Measurements from ENCODE around the gene MBOAT7. TPM values are rescaled to one million over a fixed set of nuclear protein-coding genes. Genes with fewer than 3 reads are reported as not detected.

MBOAT7 gene
- total RNA-seq, 1 experiment from 2014 or later: 32.1 TPM

- peak overlapping the region; percentile 95 for H3K27ac ChIP-seq
- H3K4me1 ChIP-seq: no peaks in the 10 kb centered on the region
- DNase-seq: peak; percentile 99 to 100
- H3K27me3 ChIP-seq: no peaks in the 10 kb centered on the region
- peaks cover 7% of the 10 kb centered on the region; the same call in 1 of the 2 replicates for H3K36me3 ChIP-seq
- peak overlapping the region; percentile 83 for H3K4me3 ChIP-seq
- no peaks in the 10 kb centered on the region for H3K9me3 ChIP-seq (replicated peaks)
These were observed 52.3 kb downstream of the MBOAT7 start for GRCh38 chr19:54136864-54137698.

DNA sequence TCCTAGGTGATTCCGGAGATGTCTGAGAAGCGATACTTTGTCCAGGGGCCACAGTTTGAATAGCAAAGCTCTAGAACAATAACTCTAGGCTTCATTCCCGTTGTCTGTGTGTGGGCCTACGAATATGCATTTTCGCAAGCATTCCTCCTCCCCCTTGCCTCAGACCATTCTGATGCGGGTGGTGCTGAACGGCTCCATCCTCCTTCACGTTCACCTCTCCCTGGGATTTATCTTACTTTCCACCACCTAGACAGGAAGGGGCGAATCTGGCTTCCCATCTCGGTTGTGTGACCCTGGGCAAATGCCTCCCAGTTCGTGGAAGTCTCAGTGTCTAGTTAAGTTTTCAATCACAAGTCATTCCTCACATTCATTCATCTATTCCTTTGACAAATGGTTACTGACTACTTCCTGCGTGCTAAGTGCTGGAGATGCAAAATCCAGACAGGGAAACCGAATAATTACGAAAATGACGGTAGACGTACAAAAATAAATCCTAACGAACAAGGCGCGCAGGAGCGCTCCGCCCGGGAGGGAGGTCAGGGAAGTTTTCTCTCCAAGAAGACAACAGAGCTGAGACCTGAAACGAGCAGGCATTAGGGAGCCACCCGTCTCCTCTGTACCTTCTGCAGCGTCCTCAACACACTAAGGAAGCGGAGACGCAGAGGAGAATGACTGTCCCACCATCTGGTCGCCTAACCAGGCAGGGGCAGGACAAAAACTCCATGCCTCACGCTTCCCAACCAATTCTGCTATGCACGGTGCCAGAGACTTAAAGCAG lies 53.1 kb downstream of the MBOAT7 start:
- H3K27ac ChIP-seq: peak overlapping the region; percentile 21
- DNase-seq: no peak

DNA sequence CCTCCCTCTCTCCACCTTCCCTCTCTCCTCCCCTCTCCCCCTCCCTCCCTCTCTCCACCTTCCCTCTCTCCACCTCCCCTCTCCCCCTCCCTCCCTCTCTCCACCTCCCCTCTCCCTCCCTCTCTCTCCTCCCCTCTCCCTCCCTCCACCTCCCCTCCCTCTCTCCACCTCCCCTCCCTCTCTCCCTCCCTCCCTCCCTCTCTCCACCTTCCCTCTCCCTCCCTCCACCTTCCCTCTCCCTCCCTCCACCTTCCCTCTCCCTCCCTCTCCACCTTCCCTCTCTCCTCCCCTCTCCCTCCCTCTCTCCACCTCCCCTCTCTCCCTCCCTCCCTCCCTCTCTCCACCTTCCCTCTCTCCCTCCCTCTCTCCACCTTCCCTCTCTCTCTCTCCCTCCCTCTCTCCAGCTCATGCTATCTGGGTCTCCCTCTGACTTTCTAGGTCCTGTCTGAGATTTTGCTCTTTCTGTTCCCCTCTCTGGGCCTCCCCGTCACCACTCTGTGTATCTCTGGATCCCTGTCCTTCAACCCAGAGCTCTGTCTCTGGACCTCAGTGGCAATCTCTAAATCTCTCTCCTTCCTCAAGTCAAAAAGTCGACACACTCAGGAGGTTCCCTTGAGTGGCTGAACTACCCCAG lies 55.3 kb downstream of the MBOAT7 start:
- Histone ChIP-seq H3K9me3 (replicated peaks) (no peaks in the 10 kb centered on the region), H3K27ac (no peak overlapping the region), H3K4me1 (no peaks in the 10 kb centered on the region), H3K36me3 (0 out of 2 replicates have a peak, but pooled peaks cover 2% of the 10 kb centered on the region), H3K27me3 (no peaks in the 10 kb centered on the region), H3K4me3 (no peak overlapping the region)
- DNase-seq: no peak

More for the DNA sequence above, 53.1 kb downstream of the MBOAT7 start:
- Histone ChIP-seq H3K4me3 (peak overlapping the region; percentile 57), H3K36me3 (peaks cover 2% of the 10 kb centered on the region; the same call in 1 of the 2 replicates), H3K27me3 (no peaks in the 10 kb centered on the region), H3K9me3 (replicated peaks) (no peaks in the 10 kb centered on the region), H3K4me1 (no peaks in the 10 kb centered on the region)

DNA sequence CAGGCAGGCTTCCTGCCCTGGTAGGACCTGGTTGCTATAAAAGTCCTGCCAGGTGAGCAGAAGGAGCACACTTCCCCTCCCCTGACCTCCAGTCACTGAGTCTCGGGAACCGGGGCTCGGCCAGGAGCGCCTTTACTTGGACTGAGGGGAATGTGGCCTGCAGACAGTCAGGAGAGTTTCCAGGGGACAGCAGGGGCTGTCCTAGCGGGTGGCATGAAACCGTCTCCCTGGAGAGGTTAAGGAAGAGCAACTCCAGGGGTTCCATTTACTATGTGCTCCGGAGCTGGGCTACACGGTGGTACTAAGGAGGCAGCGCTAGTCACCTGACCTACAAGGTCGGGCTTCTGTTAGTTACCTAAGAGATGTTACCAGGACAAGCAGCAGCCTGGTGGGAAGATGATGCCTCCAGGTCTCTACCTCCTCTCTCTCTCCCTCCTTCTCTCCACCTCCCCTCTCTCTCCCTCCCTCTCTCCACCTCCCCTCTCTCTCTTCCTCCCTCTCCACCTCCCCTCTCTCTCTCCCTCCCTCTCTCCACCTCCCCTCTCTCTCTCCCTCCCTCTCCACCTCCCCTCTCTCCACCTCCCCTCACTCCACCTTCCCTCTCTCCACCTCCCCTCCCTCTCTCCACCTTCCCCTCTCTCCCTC lies 55.9 kb downstream of the MBOAT7 start:
- Histone ChIP-seq H3K36me3 (0 out of 2 replicates have a peak, but pooled peaks cover 2% of the 10 kb centered on the region), H3K4me3 (no peak overlapping the region), H3K9me3 (replicated peaks) (no peaks in the 10 kb centered on the region), H3K27me3 (no peaks in the 10 kb centered on the region), H3K27ac (no peak overlapping the region), H3K4me1 (no peaks in the 10 kb centered on the region)
- no peak for DNase-seq

GRCh38 chr19:54129617-54129996 lies 59.8 kb downstream of the MBOAT7 start:
- H3K36me3 ChIP-seq: peaks cover 16% of the 10 kb centered on the region
- H3K4me3 ChIP-seq: no peak overlapping the region

DNA sequence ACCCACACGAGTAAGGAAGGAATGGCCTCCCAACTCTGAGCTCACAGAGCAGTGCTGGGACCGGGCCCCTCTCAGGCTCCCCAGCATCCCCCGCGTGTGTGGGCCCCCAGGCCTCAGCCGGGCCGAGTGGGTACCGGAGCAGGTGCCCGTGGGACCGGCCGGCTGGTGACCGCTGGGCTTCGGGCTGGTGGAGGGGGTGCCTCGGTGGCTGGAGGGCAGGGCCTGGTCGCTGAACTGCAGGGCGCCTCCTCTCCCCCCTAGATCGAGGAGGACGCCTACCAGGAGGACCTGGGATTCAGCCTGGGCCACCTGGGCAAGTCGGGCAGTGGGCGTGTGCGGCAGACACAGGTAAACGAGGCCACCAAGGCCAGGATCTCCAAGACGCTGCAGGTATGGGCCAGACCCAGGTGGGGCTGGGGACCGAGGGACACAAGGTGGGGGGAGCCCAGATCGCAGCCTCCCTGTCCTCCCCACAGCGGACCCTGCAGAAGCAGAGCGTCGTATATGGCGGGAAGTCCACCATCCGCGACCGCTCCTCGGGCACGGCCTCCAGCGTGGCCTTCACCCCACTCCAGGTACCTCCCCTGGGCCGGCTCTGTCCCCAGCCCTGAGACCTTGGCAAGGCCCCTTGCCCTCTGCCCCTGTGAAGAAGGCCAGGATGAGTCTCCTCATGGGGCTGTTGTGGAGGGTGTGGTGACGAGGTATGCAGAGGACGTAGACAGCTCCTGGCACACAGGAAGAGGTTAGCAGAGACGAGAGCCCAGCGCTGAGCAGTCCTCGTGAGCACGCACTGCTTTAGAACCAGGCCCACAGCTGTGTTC lies 60.4 kb downstream of the MBOAT7 start:
- H3K36me3 ChIP-seq: peaks cover 17% of the 10 kb centered on the region
- no peaks in the 10 kb centered on the region for H3K4me1 ChIP-seq
- H3K27ac ChIP-seq: no peak overlapping the region
- H3K4me3 ChIP-seq: no peak overlapping the region
- no peaks in the 10 kb centered on the region for H3K27me3 ChIP-seq
- no peak for DNase-seq
- no peaks in the 10 kb centered on the region for H3K9me3 ChIP-seq (replicated peaks)

More at GRCh38 chr19:54129617-54129996, 59.8 kb downstream of the MBOAT7 start:
- Histone ChIP-seq H3K4me1 (no peaks in the 10 kb centered on the region), H3K9me3 (replicated peaks) (no peaks in the 10 kb centered on the region), H3K27ac (no peak overlapping the region), H3K27me3 (no peaks in the 10 kb centered on the region)
- no peak for DNase-seq

GRCh38 chr19:54128441-54128725 lies 61.0 kb downstream of the MBOAT7 start:
- Histone ChIP-seq H3K36me3 (peaks cover 17% of the 10 kb centered on the region), H3K4me1 (no peaks in the 10 kb centered on the region), H3K27me3 (no peaks in the 10 kb centered on the region), H3K4me3 (no peak overlapping the region), H3K27ac (no peak overlapping the region), H3K9me3 (replicated peaks) (no peaks in the 10 kb centered on the region)
- DNase-seq: no peak

GRCh38 chr19:54127688-54128440 lies 61.5 kb downstream of the MBOAT7 start:
- no peaks in the 10 kb centered on the region for H3K4me1 ChIP-seq
- no peaks in the 10 kb centered on the region for H3K27me3 ChIP-seq
- H3K27ac ChIP-seq: no peak overlapping the region
- H3K9me3 ChIP-seq (replicated peaks): no peaks in the 10 kb centered on the region
- DNase-seq: no peak
- no peak overlapping the region for H3K4me3 ChIP-seq
- H3K36me3 ChIP-seq: peaks cover 17% of the 10 kb centered on the region

DNA sequence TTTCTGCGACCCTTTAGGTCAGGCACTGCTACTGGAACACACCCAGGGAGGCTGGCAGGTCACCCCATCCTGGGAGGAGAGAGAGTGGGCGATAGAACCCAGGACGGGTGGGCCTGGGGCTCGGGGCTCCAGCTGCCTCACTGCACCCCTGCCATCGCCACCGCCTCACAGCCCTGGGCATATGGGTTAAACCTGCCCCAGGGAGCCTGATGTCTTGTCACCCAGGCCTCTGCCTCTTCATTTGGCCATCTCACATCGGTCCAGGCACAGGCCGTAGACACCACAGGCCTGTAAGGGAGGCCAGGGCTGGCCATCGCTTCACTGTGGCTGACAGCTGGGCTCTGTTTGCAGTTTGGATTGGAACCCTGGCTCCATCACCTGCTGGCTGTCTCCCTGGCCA lies 63.7 kb downstream of the MBOAT7 start:
- Histone ChIP-seq H3K36me3 (peaks cover 19% of the 10 kb centered on the region), H3K27me3 (no peaks in the 10 kb centered on the region), H3K4me1 (no peaks in the 10 kb centered on the region), H3K27ac (no peak overlapping the region), H3K4me3 (no peak overlapping the region), H3K9me3 (replicated peaks) (no peaks in the 10 kb centered on the region)
- DNase-seq: no peak

GRCh38 chr19:54124393-54124792 lies 65.0 kb downstream of the MBOAT7 start:
- H3K36me3 ChIP-seq: peaks cover 23% of the 10 kb centered on the region
- no peaks in the 10 kb centered on the region for H3K4me1 ChIP-seq
- no peak overlapping the region for H3K4me3 ChIP-seq
- H3K9me3 ChIP-seq (replicated peaks): no peaks in the 10 kb centered on the region
- DNase-seq: no peak
- no peak overlapping the region for H3K27ac ChIP-seq
- no peaks in the 10 kb centered on the region for H3K27me3 ChIP-seq

DNA sequence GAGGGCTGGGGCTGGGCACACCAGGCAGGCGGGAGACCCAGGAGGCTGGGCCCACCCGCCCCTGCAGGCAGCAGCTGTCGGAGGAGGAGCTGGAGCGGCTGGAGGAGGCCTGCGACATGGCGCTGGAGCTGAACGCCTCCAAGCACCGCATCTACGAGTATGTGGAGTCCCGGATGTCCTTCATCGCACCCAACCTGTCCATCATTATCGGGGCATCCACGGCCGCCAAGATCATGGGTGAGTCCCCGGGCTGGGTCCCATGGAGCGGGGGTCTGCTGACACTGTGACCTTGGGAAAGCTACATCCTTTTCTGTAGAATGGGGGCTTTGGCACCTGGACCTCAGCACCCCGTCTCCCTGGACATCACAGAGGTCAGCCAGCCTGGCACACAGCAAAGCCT lies 65.7 kb downstream of the MBOAT7 start:
- DNase-seq: no peak
- H3K36me3 ChIP-seq: peaks cover 23% of the 10 kb centered on the region

More for the DNA sequence above, 65.7 kb downstream of the MBOAT7 start:
- H3K27me3 ChIP-seq: no peaks in the 10 kb centered on the region
- no peak overlapping the region for H3K4me3 ChIP-seq
- H3K4me1 ChIP-seq: no peaks in the 10 kb centered on the region
- H3K9me3 ChIP-seq (replicated peaks): no peaks in the 10 kb centered on the region
- no peak overlapping the region for H3K27ac ChIP-seq

Data from SJCRH30 (cell line).